Gastrocnemius medialis (tissue), 4 donors: Measurements from ENCODE around the gene AUTS2.

Source experiments
- POLR2A ChIP-seq, 2 donors: fragments of 450-650 bp; IDR thresholded peaks; one replicate each; pipeline ENCODE4 v1.6.1; 2017; ENCODE audit warnings: antibody characterized with exemption in 2 of 2, mild to moderate bottlenecking in 2 of 2, moderate library complexity in 2 of 2
- TF ChIP-seq, protein P1 (sequence below), 5 experiments: fragments of 450-650 bp in 3 of 5; fragments of 200-600 bp in 2 of 5; sonication (generic) in 2 of 5; IDR thresholded peaks in 4 of 5; conservative IDR thresholded peaks in 1 of 5; 1 replicate in 4 of 5; 2 replicates in 1 of 5; pipeline ENCODE4 v1.5.1; 2016 to 2019; ENCODE audit warnings: antibody characterized with exemption in 5 of 5, mild to moderate bottlenecking in 3 of 5, moderate library complexity in 3 of 5

DNA sequence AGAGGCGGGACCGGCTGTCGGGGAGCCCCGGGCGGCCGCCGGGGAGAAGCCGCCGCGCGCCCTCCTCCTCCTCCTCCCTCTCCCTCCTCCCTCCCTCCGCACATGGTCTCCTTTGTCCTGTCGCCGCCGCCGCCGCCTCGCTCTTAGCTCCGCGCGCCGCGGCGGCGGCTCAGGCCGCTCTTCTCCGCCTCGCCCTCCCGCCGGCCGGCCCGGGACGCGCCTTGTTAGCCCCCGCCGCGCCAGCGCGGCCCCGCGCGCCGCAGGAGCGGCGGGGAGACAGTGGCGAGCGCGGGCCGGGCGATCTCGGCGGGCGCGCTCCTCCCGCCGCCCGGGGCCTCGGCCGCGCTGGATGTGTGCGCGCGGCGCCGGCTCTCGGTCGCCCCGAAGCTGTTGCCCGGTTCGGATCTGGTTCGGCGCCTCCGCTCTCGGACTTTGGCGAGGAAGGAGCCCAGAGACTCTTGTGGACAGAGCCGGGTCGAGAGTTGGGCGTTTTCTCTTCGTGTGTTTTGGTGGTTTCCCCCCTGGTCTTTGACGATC, 1096.2 kb downstream of the AUTS2 start:
- TF ChIP-seq, protein P1, sequence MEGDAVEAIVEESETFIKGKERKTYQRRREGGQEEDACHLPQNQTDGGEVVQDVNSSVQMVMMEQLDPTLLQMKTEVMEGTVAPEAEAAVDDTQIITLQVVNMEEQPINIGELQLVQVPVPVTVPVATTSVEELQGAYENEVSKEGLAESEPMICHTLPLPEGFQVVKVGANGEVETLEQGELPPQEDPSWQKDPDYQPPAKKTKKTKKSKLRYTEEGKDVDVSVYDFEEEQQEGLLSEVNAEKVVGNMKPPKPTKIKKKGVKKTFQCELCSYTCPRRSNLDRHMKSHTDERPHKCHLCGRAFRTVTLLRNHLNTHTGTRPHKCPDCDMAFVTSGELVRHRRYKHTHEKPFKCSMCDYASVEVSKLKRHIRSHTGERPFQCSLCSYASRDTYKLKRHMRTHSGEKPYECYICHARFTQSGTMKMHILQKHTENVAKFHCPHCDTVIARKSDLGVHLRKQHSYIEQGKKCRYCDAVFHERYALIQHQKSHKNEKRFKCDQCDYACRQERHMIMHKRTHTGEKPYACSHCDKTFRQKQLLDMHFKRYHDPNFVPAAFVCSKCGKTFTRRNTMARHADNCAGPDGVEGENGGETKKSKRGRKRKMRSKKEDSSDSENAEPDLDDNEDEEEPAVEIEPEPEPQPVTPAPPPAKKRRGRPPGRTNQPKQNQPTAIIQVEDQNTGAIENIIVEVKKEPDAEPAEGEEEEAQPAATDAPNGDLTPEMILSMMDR (IDR thresholded peaks at IDR 0.05 in 4 of 5, conservative IDR thresholded peaks at IDR 0.05 in 1 of 5) = no peak
- no peak for TF ChIP-seq POLR2A (IDR thresholded peaks at IDR 0.05)
